GM18858 (cell line): ENCODE data around the gene WHAMM.
A peak's percentile ranks its signal among the peaks of the same experiment; 100 is the strongest.
"Not testable (repeated sequence)": the region's sequence is repeated elsewhere in the genome, so short reads cannot be mapped to it uniquely, and the experiment has no call there.

Experiments
- ATAC-seq: cut with Tn5 transposase; IDR thresholded peaks from one replicate; pipeline ENCODE4 v1.9.1; 2021; ENCODE audit not compliant: unreplicated experiment

WHAMM gene, protein sequence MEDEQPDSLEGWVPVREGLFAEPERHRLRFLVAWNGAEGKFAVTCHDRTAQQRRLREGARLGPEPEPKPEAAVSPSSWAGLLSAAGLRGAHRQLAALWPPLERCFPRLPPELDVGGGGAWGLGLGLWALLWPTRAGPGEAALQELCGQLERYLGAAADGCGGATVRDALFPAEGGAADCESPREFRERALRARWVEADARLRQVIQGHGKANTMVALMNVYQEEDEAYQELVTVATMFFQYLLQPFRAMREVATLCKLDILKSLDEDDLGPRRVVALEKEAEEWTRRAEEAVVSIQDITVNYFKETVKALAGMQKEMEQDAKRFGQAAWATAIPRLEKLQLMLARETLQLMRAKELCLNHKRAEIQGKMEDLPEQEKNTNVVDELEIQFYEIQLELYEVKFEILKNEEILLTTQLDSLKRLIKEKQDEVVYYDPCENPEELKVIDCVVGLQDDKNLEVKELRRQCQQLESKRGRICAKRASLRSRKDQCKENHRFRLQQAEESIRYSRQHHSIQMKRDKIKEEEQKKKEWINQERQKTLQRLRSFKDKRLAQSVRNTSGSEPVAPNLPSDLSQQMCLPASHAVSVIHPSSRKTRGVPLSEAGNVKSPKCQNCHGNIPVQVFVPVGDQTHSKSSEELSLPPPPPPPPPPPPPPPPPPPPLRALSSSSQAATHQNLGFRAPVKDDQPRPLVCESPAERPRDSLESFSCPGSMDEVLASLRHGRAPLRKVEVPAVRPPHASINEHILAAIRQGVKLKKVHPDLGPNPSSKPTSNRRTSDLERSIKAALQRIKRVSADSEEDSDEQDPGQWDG

DNA sequence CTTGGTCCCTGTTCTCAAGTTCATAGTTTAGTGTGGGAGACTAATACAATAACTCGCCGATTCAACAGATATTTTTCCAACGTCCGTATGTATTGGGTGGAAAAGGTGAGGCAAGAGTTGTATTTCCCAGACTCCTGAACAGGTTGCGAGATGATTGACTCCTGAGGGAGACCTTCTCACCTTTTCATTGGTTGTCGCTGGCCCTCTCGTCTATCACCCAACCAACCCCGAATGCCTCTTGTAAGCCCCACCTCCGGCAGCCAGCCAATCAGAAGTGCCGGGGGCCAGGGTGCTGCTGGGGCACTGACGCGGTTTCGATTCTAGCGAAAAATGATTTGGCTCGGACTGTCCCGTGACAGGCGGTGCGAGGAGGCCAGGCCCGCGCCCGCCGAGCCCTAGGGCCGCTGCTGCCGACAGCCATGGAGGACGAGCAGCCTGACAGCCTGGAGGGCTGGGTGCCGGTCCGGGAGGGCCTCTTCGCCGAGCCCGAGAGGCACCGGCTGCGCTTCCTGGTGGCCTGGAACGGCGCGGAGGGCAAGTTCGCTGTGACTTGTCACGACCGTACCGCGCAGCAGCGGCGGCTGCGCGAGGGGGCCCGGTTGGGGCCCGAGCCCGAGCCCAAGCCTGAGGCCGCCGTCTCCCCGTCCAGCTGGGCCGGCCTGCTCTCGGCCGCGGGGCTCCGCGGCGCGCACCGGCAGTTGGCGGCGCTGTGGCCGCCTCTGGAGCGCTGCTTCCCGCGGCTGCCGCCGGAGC lies at the start of gene WHAMM:
WHAMM (plus strand) TSS at position 321 of the 753 bp plus-strand sequence; CDS start at position 420, 99 bp downstream.
- ATAC-seq, result peak; percentile 59

DNA sequence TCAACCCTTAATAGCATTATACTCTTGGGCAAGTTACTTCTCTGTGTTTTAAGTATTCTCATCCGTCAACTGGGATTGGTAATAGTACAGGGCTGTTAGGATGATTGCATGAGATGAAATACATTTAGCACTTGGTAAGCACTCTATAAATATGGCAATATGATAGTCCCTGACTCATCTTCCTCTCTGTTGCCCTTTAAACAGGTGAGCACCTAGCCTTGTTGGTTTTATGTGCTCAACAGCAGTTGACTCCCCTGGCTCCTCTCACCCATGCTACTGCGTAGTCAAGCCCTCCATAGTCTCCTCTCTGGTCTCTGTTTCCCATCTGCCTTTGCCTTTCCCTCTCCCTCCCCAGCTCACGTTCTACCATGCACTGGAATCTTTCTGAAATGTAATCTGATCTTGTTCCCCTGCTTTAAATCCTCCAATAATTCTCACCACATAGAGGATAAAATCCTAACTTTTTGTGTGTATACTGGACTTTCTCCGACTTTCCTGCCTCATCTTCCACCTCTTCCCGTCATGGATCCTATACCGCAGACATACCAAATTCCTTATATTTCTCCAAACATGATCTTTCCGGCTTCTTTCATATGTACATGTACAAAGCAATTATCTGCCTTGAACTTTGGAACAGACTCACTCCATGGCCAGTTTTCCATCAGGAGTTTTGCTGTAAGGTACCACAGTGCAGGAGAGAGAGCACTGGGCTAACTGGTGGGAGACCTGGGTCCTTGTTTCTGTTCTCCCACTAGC lies 45.9 kb upstream of the WHAMM start:
- ATAC-seq, result no peak

DNA sequence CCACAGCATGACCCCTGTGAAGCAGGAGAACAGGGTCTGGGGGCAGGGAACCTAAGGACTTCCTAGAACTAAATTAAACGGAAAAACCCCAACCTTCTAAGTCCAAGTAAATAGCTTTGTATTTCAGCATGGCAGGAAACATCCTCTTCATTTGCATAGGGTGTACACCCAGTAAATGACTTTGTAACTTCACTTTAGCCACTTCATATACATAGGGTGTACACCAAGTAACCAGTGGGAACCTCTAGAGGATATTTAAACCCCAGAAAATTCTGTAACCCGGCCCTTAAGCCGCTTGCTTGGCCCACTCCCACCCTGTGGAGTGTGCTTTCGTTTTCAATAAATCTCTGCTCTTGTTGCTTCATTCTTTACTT lies 45.3 kb upstream of the WHAMM start:
- no peak for ATAC-seq

DNA sequence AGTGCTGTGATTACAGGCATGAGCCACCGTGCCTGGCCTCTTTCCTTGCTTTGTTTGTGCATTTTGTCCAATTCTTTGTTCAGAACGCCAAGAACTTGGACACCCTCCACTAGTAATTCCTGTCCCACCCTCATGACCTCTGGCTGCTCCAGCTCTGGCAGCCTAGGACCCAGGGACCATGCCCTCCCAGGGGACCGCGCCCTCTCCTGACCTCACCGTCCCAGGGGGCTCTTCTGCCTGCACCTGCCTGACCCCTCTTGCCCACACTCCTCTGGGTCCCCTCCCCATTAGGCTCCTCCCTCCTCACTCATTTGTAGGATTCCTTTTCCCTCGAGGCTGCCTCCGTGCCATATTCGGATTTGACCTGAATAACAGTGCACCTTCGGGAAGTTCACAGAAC lies 44.7 kb upstream of the WHAMM start:
- no peak for ATAC-seq

DNA sequence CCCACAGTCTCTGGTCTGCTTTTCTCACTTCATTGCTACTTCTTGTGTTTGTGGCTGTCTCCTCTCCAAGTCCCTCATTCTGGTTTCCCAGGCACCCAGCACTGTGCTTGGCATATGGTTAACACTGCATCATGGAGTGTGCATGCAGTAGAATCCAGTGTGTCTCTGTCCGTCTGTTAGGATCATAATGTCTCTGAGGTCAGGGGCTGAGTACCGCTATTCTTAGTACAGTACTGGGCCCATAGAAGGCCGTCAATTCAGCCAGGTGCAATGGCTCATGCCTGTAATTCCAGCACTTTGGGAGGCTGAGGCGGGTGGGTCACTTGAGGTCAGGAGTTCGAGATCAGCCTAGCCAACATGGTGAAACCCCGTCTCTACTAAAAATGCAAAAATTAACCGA lies 43.2 kb upstream of the WHAMM start:
- not testable (repeated sequence) for ATAC-seq

DNA sequence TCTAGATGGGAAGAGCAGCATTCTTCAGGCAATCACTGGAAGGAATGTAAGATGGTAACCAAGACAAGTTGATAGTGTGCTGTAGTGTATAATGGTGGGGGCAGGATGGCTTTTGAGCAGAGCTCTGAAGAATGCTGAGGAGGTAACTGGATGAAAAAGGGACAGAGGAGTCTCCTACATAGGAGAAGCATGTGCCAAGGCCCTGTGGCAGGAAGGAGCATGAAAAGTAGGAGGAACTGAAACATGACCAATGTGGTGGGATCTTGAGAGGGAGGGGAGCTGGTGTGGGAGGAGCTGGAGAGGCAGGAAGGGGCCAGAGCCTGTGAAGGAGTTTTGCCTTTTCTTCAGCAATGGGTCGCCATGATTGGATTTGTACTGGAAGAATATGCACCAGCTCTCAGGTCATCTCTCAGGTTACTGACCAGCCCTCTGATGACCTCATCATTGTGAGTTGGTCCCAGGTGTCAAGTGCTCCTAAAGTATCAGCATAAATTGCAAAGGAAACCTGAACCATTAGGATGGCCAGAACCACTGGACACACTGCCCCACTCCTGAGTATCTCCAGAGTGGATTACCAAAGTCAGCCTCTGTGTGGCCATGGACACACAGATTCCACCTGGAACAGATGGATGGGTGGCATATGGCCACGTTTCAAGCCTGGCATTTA lies 42.1 kb upstream of the WHAMM start:
- ATAC-seq, result no peak

DNA sequence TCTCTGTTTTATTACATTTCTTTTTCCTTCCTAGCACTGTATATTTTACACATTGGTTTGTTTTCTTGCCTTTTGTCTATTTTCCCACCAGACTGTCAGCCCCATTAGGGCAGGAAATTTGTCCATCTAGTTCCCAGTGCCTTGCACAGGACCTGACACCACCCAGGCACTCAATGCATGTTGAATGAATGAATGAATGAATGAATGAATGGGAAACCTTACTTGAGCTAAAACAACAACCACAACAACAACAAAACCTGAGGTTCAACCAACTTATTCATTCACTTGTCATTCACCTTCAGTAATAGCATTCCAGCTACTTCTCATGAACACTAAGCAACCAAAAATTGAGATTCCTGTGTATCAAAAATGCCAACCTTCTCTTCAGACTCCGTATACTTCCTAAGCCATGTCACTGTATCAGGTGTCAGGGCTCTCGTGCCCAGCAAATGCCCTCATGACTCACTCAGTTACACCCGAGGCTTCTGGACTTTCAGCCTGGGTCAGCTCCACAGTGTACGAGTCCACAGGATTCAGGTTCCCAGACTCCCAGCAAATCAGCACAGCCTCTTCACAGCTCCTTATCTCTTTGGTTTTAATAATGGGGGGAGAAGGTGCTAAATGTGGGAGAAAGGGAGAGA lies 40.9 kb upstream of the WHAMM start:
- ATAC-seq, result no peak

DNA sequence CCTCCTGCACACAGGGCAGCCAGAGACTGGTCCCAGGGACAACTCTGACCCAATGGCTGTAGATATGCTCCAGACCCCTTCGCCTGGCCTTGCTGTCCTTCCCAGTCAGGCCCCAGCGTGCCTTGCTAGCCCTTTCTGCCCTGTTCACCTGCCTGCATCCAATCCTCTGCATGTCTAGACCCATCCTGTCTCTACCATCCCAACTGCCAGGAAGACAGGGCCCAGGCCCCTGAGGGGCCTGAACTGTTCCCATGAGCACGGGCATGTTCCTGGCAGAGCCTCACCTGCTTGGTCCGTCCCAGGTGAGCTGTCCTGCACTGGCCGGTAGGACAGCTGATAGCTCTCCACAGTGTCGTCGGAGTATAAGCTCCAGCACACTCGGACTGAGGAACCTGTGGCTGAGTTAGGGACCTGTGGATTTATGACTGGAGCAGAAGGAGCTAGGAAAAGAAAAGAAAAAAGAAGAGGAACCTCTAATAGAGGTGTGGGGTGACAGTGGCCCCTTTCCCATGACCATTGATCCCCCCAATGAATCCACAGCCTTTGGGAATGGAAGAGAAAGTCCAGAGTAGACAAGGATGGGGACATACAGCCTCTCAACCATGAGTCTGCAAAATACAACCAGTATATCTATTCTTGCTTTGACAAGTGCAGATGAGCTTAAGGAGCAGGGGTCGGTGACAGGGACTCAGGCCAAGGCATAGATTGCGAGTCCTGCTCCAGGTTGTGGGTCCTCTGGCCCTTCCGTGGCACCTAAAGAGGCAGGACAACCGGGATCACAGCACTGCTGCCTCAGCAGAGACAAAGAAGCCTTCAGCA lies 37.4 kb upstream of the WHAMM start:
- ATAC-seq, result no peak

DNA sequence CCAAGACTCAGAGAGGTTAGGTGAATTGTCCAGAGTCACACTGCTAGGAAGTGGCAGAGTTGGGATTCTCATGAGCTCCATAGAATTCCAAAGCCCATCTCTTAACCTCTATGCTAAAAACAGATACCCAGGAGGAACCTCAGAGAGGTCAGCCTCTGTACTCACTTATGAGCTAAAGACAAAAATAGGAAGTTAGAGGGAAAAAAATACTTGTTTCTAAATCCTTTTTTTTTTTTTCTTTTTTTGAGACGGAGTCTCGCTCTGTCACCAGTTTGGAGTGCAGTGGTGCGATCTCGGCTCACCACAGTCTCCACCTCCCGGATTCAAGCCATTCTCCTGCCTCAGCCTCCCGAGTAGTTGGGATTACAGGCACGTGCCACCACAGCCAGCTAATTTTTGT lies 34.9 kb upstream of the WHAMM start:
- no peak for ATAC-seq

DNA sequence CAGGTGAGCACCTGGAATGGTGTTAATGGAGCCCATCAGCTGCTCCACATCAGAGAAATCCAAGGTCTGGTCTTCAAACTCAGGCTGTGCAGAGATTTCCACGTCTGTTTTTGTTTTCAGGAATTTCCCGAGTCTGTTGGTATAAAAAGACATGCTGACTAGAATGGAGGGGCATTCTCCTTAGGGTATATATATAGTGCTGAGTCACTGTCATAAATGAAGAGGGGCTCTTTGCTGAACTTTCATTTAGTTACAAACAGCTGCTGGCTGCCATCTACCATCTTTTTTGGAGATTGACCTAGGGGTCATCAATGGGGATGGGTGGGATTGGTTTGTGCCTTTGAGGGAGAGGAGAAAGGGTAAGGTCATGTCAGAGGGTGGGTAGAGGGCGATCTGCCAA lies 30.7 kb upstream of the WHAMM start:
- ATAC-seq, result no peak

DNA sequence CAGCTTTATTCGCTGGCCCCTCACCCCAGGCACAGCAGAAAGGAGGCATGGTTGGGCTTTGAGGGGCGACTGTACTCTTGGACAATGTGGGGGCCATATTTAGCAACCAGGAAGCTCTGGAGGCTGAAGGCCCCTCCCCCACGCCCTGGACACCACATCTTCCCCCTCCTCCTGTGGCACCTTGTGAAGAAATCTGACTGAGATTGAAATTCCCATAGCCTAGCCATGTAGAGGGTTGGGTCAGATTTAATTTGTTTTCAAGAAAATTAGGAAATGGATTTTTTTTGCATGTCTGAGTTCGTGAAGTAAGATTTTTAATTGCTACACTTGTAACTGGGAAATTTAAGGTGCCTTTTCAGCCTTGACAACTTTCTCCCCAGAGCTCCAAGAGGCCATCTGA lies 28.1 kb upstream of the WHAMM start:
- no peak for ATAC-seq

DNA sequence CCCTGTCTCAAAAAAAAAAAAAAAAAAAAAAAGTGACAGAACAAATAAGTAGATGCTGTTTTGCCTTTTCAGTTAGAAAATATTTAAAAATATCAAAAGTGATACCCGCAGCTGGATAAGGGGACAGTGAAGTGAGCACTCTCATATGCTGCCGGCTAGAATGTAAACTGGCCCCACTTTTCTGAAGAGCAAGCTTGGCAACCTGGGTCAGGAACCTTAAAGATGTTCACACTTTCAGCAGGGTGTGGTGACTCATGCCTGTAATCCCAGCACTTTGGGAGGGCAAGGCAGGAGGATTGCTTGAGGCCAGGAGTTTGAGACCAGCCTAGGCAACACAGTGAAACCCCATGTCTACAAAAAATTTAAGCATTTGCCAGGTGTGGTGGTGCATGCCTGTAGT lies 20.9 kb upstream of the WHAMM start:
- ATAC-seq, result no peak

DNA sequence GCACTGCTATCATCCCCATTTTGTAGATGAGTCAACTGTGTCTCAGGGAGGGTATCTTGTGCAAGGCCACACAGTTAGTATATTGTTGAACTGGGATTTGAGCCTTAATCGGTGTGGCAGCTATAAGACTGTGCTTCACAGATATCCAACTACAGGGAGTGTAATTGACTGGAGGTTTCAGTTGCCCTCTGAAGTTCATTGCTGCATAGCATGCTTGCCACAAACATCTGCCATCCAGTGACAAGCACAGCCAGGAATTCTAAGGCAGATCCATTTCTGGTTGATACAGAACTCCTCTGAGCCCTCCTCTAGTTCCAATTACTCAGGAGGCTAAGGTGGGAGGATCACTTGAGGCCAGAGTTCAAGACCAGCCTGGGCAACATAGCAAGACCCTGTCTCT lies 19.9 kb upstream of the WHAMM start:
- ATAC-seq, result no peak

DNA sequence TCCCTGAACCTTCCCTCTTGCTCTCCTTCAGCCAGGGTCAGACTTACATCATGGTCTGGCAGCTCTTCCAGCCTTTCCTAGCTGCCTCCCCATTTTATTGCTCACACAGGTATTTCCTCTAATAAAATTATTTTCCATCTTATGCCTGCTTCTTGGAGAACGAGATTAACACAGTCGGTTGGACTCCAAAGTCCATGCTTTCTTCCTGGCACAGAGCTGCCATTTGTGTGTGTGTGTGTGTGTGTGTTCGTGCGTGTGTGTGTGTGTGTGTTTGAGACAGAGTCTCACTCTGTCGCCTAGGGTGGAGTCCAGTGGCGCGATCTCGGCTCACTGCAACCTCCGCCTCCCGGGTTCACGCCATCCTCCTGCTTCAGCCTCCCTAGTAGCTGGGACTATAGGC lies 19.1 kb upstream of the WHAMM start:
- no peak for ATAC-seq

DNA sequence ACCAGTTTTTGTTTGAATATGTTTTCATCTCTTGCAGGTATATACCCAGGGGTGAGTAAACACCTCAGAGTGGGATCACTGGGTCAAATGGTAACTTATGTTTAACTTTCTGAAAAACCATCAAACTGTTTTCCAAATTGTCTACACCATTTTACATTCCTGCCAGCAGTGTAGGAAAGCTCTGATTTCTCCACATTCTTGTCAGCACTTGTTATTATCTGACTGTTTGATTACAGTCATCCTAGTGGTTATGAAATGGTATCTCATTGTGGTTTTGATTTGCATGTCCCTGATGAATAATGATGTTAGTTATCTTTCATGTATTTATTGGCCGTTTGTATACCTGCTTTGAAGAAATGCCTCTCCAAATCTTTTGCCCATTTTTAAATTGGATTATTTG lies 17.4 kb upstream of the WHAMM start:
- ATAC-seq, result no peak

DNA sequence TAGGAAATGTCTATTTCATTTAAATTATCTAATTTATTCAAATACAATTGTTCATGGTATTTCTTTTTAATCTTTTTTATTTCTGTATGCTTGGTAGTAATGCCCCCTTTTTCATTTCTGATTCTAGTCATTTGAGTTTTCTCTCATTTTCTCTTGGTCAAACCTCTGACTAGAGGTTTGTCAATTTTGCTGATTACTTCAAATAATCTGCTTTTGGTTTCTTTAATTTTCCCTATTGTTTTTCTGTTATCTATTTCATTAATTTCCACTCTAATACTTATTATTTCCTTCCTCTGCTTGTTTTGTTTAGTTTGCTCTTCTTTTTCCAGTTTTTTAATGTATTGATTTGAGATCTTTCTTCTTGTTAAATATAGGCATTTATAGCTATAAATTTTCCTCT lies 15.7 kb upstream of the WHAMM start:
- ATAC-seq, result no peak

DNA sequence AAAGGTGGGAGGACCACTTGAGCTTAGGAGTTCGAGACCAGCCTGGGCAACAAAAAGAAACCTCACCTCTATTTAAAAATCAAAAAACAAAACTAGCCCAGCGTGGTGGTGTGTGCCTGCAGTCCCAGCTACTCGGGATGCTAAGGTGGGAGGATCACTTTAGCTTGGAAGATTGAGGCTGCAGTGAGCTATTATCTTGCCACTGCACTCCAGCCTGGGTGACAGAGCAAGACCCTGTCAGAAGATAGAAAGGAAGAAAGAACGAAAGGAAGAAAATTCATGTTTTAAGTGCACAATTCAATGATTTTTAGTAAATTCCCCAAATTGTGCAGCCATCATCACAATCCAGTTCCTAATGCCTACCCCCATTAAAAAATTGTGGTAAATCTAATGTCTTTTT lies 11.3 kb upstream of the WHAMM start:
- ATAC-seq, result no peak

DNA sequence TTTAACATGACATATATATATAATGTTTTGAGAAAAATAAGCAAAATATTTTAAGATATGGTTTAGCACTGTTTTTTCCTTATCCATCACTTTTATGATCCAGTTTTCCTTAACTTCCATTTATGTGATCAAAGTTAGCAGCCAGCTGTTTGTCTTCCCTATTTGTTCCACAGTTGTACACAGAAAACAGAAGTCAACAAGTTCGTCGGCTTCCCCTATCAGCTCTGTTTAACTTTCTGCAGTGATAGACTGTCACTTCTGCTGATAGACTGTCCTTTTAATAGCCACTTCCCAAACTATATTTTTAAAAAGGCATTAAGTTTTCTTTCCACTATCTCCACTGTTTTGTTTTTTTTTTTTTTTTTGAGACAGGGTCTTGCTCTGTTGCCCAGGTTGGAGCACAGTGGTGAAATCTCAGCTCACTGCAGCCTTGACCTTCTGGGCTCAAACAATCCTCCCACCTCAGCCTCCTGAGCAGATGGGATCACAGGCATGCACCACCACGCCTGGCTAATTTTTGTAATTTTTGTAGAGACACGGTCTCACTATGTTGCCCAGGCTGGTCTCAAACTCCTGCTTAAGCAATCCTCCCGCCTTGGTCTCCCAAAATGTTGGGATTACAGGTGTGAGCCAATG lies 10.8 kb upstream of the WHAMM start:
- no peak for ATAC-seq
